ENCODE results near the gene SGO2.

SGO2 gene

DNA sequence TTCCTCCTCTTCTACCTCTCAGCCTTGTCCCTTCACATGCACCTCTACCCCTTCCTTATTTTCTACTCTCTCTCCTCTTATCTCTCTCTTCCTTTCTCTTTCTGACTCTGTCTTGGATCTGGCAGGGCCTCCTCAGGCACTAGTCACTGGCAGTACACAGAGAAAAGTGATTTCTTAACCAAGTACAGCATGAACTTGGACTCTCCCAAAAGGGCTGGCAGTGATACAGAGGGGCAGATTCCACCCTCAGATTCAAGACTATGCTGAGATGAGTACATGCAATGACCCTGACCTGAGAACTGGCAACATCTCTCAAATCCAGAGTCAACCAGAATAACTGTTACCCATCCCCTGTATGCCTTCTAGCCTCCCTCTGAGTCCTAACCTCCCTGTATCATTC lies 64.1 kb downstream of the SGO2 start:
- ATAC-seq: no peak
- TF ChIP-seq GLIS3 (CRISPR knock-in tag; IDR thresholded peaks at IDR 0.05) (no peak), PPARA (CRISPR knock-in tag; IDR thresholded peaks at IDR 0.05; ENCODE audit: borderline replicate concordance) (no peak), TOX (CRISPR knock-in tag; IDR thresholded peaks at IDR 0.05; ENCODE audit: borderline replicate concordance) (no peak), ISL1 (CRISPR knock-in tag; IDR thresholded peaks at IDR 0.05) (no peak), POU6F1 (CRISPR knock-in tag; IDR thresholded peaks at IDR 0.05; ENCODE audit: borderline replicate concordance, low read depth) (no peak)
- TF ChIP-seq, protein P1, sequence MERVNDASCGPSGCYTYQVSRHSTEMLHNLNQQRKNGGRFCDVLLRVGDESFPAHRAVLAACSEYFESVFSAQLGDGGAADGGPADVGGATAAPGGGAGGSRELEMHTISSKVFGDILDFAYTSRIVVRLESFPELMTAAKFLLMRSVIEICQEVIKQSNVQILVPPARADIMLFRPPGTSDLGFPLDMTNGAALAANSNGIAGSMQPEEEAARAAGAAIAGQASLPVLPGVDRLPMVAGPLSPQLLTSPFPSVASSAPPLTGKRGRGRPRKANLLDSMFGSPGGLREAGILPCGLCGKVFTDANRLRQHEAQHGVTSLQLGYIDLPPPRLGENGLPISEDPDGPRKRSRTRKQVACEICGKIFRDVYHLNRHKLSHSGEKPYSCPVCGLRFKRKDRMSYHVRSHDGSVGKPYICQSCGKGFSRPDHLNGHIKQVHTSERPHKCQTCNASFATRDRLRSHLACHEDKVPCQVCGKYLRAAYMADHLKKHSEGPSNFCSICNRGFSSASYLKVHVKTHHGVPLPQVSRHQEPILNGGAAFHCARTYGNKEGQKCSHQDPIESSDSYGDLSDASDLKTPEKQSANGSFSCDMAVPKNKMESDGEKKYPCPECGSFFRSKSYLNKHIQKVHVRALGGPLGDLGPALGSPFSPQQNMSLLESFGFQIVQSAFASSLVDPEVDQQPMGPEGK (CRISPR knock-in tag; IDR thresholded peaks at IDR 0.05; ENCODE audit: borderline replicate concordance): no peak
- TF ChIP-seq, protein P2, sequence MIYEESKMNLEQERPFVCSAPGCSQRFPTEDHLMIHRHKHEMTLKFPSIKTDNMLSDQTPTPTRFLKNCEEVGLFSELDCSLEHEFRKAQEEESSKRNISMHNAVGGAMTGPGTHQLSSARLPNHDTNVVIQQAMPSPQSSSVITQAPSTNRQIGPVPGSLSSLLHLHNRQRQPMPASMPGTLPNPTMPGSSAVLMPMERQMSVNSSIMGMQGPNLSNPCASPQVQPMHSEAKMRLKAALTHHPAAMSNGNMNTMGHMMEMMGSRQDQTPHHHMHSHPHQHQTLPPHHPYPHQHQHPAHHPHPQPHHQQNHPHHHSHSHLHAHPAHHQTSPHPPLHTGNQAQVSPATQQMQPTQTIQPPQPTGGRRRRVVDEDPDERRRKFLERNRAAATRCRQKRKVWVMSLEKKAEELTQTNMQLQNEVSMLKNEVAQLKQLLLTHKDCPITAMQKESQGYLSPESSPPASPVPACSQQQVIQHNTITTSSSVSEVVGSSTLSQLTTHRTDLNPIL (CRISPR knock-in tag; IDR thresholded peaks at IDR 0.05; ENCODE audit: low read depth): no peak

GRCh38 chr2:200591308-200591707 lies 65.3 kb downstream of the SGO2 start:
- TF ChIP-seq, protein P2 (CRISPR knock-in tag; IDR thresholded peaks at IDR 0.05; ENCODE audit: low read depth): no peak
- TF ChIP-seq ZNF565 (CRISPR knock-in tag; conservative IDR thresholded peaks at IDR 0.05; ENCODE audit: low read depth) (no peak), ZFP30 (CRISPR knock-in tag; IDR thresholded peaks at IDR 0.05) (no peak), PPARA (CRISPR knock-in tag; IDR thresholded peaks at IDR 0.05; ENCODE audit: borderline replicate concordance) (no peak), CSDC2 (CRISPR knock-in tag; IDR thresholded peaks at IDR 0.05) (no peak), CSRNP3 (CRISPR knock-in tag; IDR thresholded peaks at IDR 0.05) (no peak), SNAI2 (CRISPR knock-in tag; IDR thresholded peaks at IDR 0.05) (no peak), ZC3H10 (CRISPR knock-in tag; IDR thresholded peaks at IDR 0.05) (no peak)
- ATAC-seq: no peak

GRCh38 chr2:200592406-200593075 lies 66.5 kb downstream of the SGO2 start:
- TF ChIP-seq SNAI2 (CRISPR knock-in tag; IDR thresholded peaks at IDR 0.05) (no peak), CSRNP3 (CRISPR knock-in tag; IDR thresholded peaks at IDR 0.05) (no peak), OSR1 (CRISPR knock-in tag; IDR thresholded peaks at IDR 0.05) (no peak), ZC3H10 (CRISPR knock-in tag; IDR thresholded peaks at IDR 0.05) (no peak), PPARA (CRISPR knock-in tag; IDR thresholded peaks at IDR 0.05; ENCODE audit: borderline replicate concordance) (no peak), TSHZ2 (CRISPR knock-in tag; IDR thresholded peaks at IDR 0.05) (no peak), ZFP3 (CRISPR knock-in tag; IDR thresholded peaks at IDR 0.05) (no peak)
- TF ChIP-seq, protein P2 (CRISPR knock-in tag; IDR thresholded peaks at IDR 0.05; ENCODE audit: low read depth): no peak
- TF ChIP-seq, protein P1 (CRISPR knock-in tag; IDR thresholded peaks at IDR 0.05; ENCODE audit: borderline replicate concordance): no peak
- 0 out of 3 replicates have a peak, but pooled peaks have one; percentile 44 for ATAC-seq

Data from SK-N-SH treated with all-trans-retinoic acid at 6 μM for 48 hours (cell line).